SK-N-SH (cell line): Measurements from ENCODE around the gene RUNDC3A. TPM values are rescaled to one million over a fixed set of nuclear protein-coding genes. Genes with fewer than 3 reads are reported as not detected.

Experiments used
- CTCF ChIA-PET: fragments of 300-600, 350-600 bp; formaldehyde crosslinking; extraction: SDS; loops from one replicate; lab custom pipeline; 2021; lab: Yijun Ruan, JAX
- POLR2A ChIA-PET: fragments of 350-600 bp; sonication (Branson Sonifier 250); formaldehyde crosslinking; extraction: SDS; loops from one replicate; lab custom pipeline; 2020; ENCODE audit warnings: antibody characterized with exemption, inconsistent platforms; lab: Yijun Ruan, JAX
- DNase-seq: peaks from one replicate; pipeline ENCODE4 v3.0.0; 2012
- H2AFZ ChIP-seq: fragments of 200-600 bp; sonication (generic); 2 replicates; pipeline ENCODE4 v1.8.1; 2016; ENCODE audit warnings: antibody characterized with exemption, mild to moderate bottlenecking, low read depth
- H3F3A ChIP-seq: fragments of 200-600 bp; sonication (generic); replicated peaks from 2 replicates; pipeline ENCODE3; 2016; ENCODE audit warnings: antibody characterized with exemption, mild to moderate bottlenecking; ENCODE audit not compliant: insufficient read depth
- H3K27ac ChIP-seq, 2 experiments: fragments of 200-500 bp in 1 of 2; fragments of 200-600 bp in 1 of 2; sonication (Bioruptor generic) in 1 of 2; sonication (generic), shearing (Covaris generic) in 1 of 2; 2 replicates each; pipeline versions ENCODE4 v1.5.1 to v1.6.1; 2014 to 2016; ENCODE audit warnings: low read depth in 2 of 2, inconsistent platforms in 1 of 2, low read length in 1 of 2, mild to moderate bottlenecking in 1 of 2, mixed read lengths in 1 of 2
- H3K27me3 ChIP-seq: fragments of 200-600 bp; sonication (generic), shearing (Covaris generic); 2 replicates; pipeline ENCODE4 v1.6.1; 2016; ENCODE audit warnings: mixed run types; ENCODE audit not compliant: insufficient read depth
- H3K36me3 ChIP-seq, 2 experiments: fragments of 200-500 bp in 1 of 2; fragments of 200-600 bp in 1 of 2; sonication (Bioruptor generic) in 1 of 2; sonication (generic) in 1 of 2; replicated peaks in 1 of 2; 2 replicates each; pipeline versions ENCODE3 to v1.5.1; 2014 to 2016; ENCODE audit warnings: low read length in 1 of 2, mild to moderate bottlenecking in 1 of 2; ENCODE audit not compliant: insufficient read depth in 2 of 2, control insufficient read depth in 1 of 2
- H3K4me1 ChIP-seq, 2 experiments: fragments of 200-500 bp in 1 of 2; fragments of 200-600 bp in 1 of 2; sonication (Bioruptor generic) in 1 of 2; sonication (generic), shearing (Covaris generic) in 1 of 2; 2 replicates each; pipeline versions ENCODE4 v1.5.1 to v1.6.1; 2014 to 2016; ENCODE audit warnings: low read depth in 1 of 2, low read length in 1 of 2, mixed run types in 1 of 2; ENCODE audit not compliant: insufficient read depth in 2 of 2, control insufficient read depth in 1 of 2
- H3K4me2 ChIP-seq: fragments of 200-600 bp; sonication (generic), shearing (Covaris generic); 2 replicates; pipeline ENCODE4 v1.6.1; 2017; ENCODE audit warnings: mixed run types
- H3K4me3 ChIP-seq, 2 experiments: fragments of 200-500 bp in 1 of 2; fragments of 200-600 bp in 1 of 2; sonication (Bioruptor generic) in 1 of 2; sonication (generic), shearing (Covaris generic) in 1 of 2; 2 replicates each; pipeline versions ENCODE4 v1.5.1 to v1.8.1; 2014 to 2016; ENCODE audit warnings: low read depth in 2 of 2, inconsistent platforms in 1 of 2, low read length in 1 of 2, mild to moderate bottlenecking in 1 of 2, mixed read lengths in 1 of 2, moderate library complexity in 1 of 2
- H3K79me2 ChIP-seq: fragments of 200-600 bp; sonication (generic); 2 replicates; pipeline ENCODE4 v1.8.1; 2017; ENCODE audit warnings: mild to moderate bottlenecking; ENCODE audit not compliant: insufficient read depth
- H3K9ac ChIP-seq: fragments of 200-600 bp; sonication (generic); 2 replicates; pipeline ENCODE4 v1.6.1; 2017; ENCODE audit warnings: mixed run types
- H3K9me2 ChIP-seq: fragments of 200-600 bp; sonication (generic); 2 replicates; pipeline ENCODE4 v1.6.1; 2017; ENCODE audit warnings: mixed run types
- H3K9me3 ChIP-seq: fragments of 200-600 bp; sonication (generic); 2 replicates; pipeline ENCODE4 v1.6.1; 2017; ENCODE audit warnings: mixed run types, mild to moderate bottlenecking, moderate library complexity
- H4K20me1 ChIP-seq: fragments of 200-600 bp; sonication (generic); 2 replicates; pipeline ENCODE4 v1.6.1; 2017; ENCODE audit warnings: mild to moderate bottlenecking, mixed run types; ENCODE audit not compliant: insufficient read depth
- CHD2 ChIP-seq: fragments of 150-350 bp; IDR thresholded peaks from 2 replicates; pipeline ENCODE4 v1.6.1; 2018; ENCODE audit warnings: low read length; ENCODE audit not compliant: partially characterized antibody
- CTCF ChIP-seq: fragments of 200-600 bp; sonication (generic); IDR thresholded peaks from 2 replicates; pipeline ENCODE4 v1.6.1; 2017; ENCODE audit warnings: antibody characterized with exemption, mild to moderate bottlenecking, moderate library complexity
- EP300 ChIP-seq, 2 experiments: IDR thresholded peaks; 2 replicates each; pipeline versions ENCODE4 v1.4.0 to v1.6.1; 2012; ENCODE audit warnings: borderline replicate concordance in 1 of 2, low read depth in 1 of 2, low read length in 1 of 2
- EZH2phosphoT487 ChIP-seq: fragments of 200-600 bp; sonication (generic); IDR thresholded peaks from 2 replicates; pipeline ENCODE4 v1.6.1; 2017; ENCODE audit warnings: low read depth, mixed run types, mild to moderate bottlenecking, antibody characterized with exemption, moderate library complexity, borderline replicate concordance
- FOSL2 ChIP-seq: IDR thresholded peaks from 2 replicates; pipeline ENCODE4 v1.4.0; 2012; ENCODE audit warnings: low read depth, mild to moderate bottlenecking, moderate library complexity, borderline replicate concordance
- FOXJ3 ChIP-seq: sonication (generic); formaldehyde crosslinking; IDR thresholded peaks from 2 replicates; pipeline ENCODE4 v1.5.1; 2020; ENCODE audit warnings: mild to moderate bottlenecking, missing genetic modification reagents
- FOXM1 ChIP-seq: IDR thresholded peaks from 2 replicates; pipeline ENCODE4 v1.4.0; 2012; ENCODE audit warnings: low read depth, mild to moderate bottlenecking
- GABPA ChIP-seq: IDR thresholded peaks from 2 replicates; pipeline ENCODE4 v1.4.0; 2012; ENCODE audit warnings: low read depth, mild to moderate bottlenecking
- JUND ChIP-seq: IDR thresholded peaks from 2 replicates; pipeline ENCODE4 v1.4.0; 2012
- MXI1 ChIP-seq: IDR thresholded peaks from 2 replicates; pipeline ENCODE4 v1.6.1; 2012; ENCODE audit warnings: mild to moderate bottlenecking, low read depth, low read length, improper control_type of control experiment
- NRF1 ChIP-seq: IDR thresholded peaks from 2 replicates; pipeline ENCODE4 v1.6.1; 2012; ENCODE audit warnings: low read depth, mild to moderate bottlenecking, low read length
- POLR2AphosphoS5 ChIP-seq: IDR thresholded peaks from 2 replicates; pipeline ENCODE4 v1.6.1; 2012; ENCODE audit warnings: low read depth, low read length
- RAD21 ChIP-seq: IDR thresholded peaks from 2 replicates; pipeline ENCODE4 v1.6.1; 2012; ENCODE audit warnings: mild to moderate bottlenecking, low read length
- RCOR1 ChIP-seq: fragments of 150-350 bp; IDR thresholded peaks from 2 replicates; pipeline ENCODE4 v1.6.1; 2017; ENCODE audit warnings: antibody characterized with exemption, low read length
- RFX5 ChIP-seq: IDR thresholded peaks from 2 replicates; pipeline ENCODE4 v1.6.1; 2012; ENCODE audit warnings: mild to moderate bottlenecking, improper control_type of control experiment, low read length
- RXRA ChIP-seq: IDR thresholded peaks from 2 replicates; pipeline ENCODE4 v1.4.0; 2012; ENCODE audit warnings: low read depth, mild to moderate bottlenecking, borderline replicate concordance
- SMC3 ChIP-seq: IDR thresholded peaks from 2 replicates; pipeline ENCODE4 v1.6.1; 2012; ENCODE audit warnings: low read depth, low read length, improper control_type of control experiment
- TAF1 ChIP-seq: IDR thresholded peaks from 2 replicates; pipeline ENCODE4 v1.6.1; 2012; ENCODE audit warnings: low read depth, mild to moderate bottlenecking, low read length, moderate library complexity, borderline replicate concordance
- TCF12 ChIP-seq: IDR thresholded peaks from 2 replicates; pipeline ENCODE4 v1.4.0; 2012
- TEAD4 ChIP-seq: IDR thresholded peaks from 2 replicates; pipeline ENCODE4 v1.4.0; 2012; ENCODE audit warnings: mild to moderate bottlenecking, borderline replicate concordance; ENCODE audit not compliant: insufficient read depth
- YY1 ChIP-seq: IDR thresholded peaks from 2 replicates; pipeline ENCODE4 v1.4.0; 2012; ENCODE audit warnings: low read depth, mild to moderate bottlenecking
- WGBS: methylation state at CpG from one replicate; pipeline ENCODE4 v1.1.6; 2017; ENCODE audit warnings: low lambda C conversion rate; 5-methylcytosine and 5-hydroxymethylcytosine counted together
- polyA plus RNA-seq, 3 experiments: library from polyadenylated mRNA; depleted of rRNA; stranded (reverse); fragments of >200 nt; gene quantifications; 2 replicates each; pipeline ENCODE4 v1.2.3, GENCODE V29; 2012
- TF ChIP-seq, protein P1 (sequence below): IDR thresholded peaks from 2 replicates; pipeline ENCODE4 v1.4.0; 2012; ENCODE audit warnings: low read depth
- TF ChIP-seq, protein P2 (sequence below): IDR thresholded peaks from 2 replicates; pipeline ENCODE4; 2012
- TF ChIP-seq, protein P3 (sequence below): fragments of 150-350 bp; IDR thresholded peaks from 2 replicates; pipeline ENCODE4 v1.6.1; 2016; ENCODE audit warnings: mild to moderate bottlenecking, low read depth, low read length

RUNDC3A gene
- polyA plus RNA-seq, 1 of the 3 experiments (the other 2 are of a cell fraction), result 8.9 TPM

DNA sequence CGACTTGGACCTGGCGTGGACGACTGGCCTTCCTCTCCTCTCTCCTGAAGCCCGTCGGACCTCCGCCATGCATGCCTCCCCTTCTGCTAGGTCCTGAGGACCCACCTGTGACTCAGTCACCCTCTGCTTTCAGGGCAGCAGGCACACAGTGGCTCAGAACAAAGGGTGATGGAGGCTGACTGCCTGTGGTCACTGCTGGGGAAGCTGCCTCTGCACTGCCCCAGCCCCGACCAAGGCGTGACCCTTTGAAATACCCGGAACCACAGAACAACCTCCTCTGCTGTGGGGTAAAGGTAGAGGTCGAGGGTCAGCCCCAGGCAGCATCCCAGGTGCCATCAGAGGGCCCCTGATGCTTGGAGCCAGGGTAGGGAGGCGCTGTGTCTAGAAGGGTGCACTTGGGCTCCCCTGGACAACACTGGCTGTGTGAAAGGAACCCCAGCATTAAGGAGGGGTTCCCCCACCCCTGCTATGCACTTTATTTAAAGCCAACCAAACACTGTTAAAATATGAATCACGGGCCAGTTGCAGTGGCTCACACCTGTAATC is 27.9 kb upstream of the RUNDC3A start:
- Histone ChIP-seq H3K9ac (no peak overlapping the region), H3F3A (no peaks in the 10 kb centered on the region), H3K4me2 (no peak overlapping the region), H3K4me3 (no peak overlapping the region), H3K4me1 (no peaks in the 10 kb centered on the region), H3K9me2 (no peaks in the 10 kb centered on the region), H3K9me3 (no peaks in the 10 kb centered on the region), H2AFZ (no peak overlapping the region), H4K20me1 (no peaks in the 10 kb centered on the region), H3K79me2 (no peaks in the 10 kb centered on the region), H3K27me3 (peaks cover under 1% of the 10 kb centered on the region; the same call in 1 of the 2 replicates), H3K36me3 (no peaks in the 10 kb centered on the region), H3K27ac (no peak overlapping the region)
- 67% methylated on average over 12 of the region's 12 CpGs for WGBS
- ChIA-PET CTCF (interaction anchor here (0.6 to 0.7 kb wide), 2 partner anchors 21 to 492 kb away, joined by 3 read pairs; no protein-coding TSS in a partner anchor), POLR2A (no interaction called here)
- no peak for DNase-seq
- TF ChIP-seq RFX5 (no peak), CHD2 (no peak), EP300 (IDR thresholded peaks at IDR 0.05; ENCODE audit: borderline replicate concordance in 1 of 2, low read depth in 1 of 2, low read length in 1 of 2) (no peak), FOXJ3 (CRISPR knock-in tag) (no peak), SMC3 (no peak), NRF1 (no peak), GABPA (no peak), FOSL2 (no peak), CTCF (no peak)

DNA sequence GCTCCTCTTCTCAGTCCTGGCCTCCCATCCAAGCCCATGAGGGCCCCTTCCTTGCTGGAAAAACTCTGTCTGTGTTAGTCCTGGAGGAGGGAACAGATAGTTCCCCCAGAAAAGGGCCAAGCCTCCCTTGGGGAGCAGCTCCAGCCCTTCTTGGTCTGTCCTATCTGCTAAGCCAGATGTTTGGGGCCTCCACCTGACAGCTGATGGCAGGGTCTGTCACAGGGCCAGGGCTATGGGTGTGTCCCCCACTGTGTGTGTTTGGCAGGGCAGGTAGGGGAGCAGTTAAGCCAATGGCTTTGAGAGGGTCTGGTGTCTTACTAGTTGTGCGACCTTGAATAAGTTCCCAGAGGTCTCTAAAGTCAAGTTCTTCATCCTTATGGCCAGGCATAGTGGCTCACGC is 26.8 kb upstream of the RUNDC3A start:
- 67% methylated on average over 2 of the region's 2 CpGs for WGBS
- Histone ChIP-seq H3K4me3 (no peak overlapping the region), H3K27ac (no peak overlapping the region), H3K9me2 (no peaks in the 10 kb centered on the region), H3K4me1 (no peaks in the 10 kb centered on the region), H3K9ac (no peak overlapping the region), H4K20me1 (no peaks in the 10 kb centered on the region), H3F3A (no peaks in the 10 kb centered on the region), H2AFZ (no peak overlapping the region), H3K4me2 (no peak overlapping the region), H3K27me3 (no peaks in the 10 kb centered on the region; the same call in 1 of the 2 replicates), H3K9me3 (no peaks in the 10 kb centered on the region), H3K79me2 (no peaks in the 10 kb centered on the region), H3K36me3 (no peaks in the 10 kb centered on the region)
- no peak for DNase-seq
- ChIA-PET POLR2A (interaction anchor here (1.1 kb wide), 1 partner anchor 12 kb away, joined by 4 read pairs; no protein-coding TSS in a partner anchor), CTCF (interaction anchor here (0.6 kb wide), 1 partner anchor 610 kb away, joined by 3 read pairs; no protein-coding TSS in a partner anchor)
- no peak for TF ChIP-seq TAF1
- TF ChIP-seq RXRA, result no peak
- no peak for TF ChIP-seq FOSL2
- TF ChIP-seq, protein P1, sequence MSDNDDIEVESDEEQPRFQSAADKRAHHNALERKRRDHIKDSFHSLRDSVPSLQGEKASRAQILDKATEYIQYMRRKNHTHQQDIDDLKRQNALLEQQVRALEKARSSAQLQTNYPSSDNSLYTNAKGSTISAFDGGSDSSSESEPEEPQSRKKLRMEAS, result no peak
- TF ChIP-seq FOXM1, result no peak
- TF ChIP-seq, protein P2, sequence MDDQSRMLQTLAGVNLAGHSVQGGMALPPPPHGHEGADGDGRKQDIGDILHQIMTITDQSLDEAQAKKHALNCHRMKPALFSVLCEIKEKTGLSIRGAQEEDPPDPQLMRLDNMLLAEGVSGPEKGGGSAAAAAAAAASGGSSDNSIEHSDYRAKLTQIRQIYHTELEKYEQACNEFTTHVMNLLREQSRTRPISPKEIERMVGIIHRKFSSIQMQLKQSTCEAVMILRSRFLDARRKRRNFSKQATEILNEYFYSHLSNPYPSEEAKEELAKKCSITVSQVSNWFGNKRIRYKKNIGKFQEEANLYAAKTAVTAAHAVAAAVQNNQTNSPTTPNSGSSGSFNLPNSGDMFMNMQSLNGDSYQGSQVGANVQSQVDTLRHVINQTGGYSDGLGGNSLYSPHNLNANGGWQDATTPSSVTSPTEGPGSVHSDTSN, result no peak
- TF ChIP-seq RAD21, result no peak
- TF ChIP-seq EZH2phosphoT487, result no peak
- TF ChIP-seq MXI1, result no peak
- TF ChIP-seq, protein P3, sequence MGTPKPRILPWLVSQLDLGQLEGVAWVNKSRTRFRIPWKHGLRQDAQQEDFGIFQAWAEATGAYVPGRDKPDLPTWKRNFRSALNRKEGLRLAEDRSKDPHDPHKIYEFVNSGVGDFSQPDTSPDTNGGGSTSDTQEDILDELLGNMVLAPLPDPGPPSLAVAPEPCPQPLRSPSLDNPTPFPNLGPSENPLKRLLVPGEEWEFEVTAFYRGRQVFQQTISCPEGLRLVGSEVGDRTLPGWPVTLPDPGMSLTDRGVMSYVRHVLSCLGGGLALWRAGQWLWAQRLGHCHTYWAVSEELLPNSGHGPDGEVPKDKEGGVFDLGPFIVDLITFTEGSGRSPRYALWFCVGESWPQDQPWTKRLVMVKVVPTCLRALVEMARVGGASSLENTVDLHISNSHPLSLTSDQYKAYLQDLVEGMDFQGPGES, result no peak
- TF ChIP-seq YY1, result no peak
- no peak for TF ChIP-seq POLR2AphosphoS5
- TF ChIP-seq FOXJ3 (CRISPR knock-in tag), result no peak
- TF ChIP-seq RFX5, result no peak
- no peak for TF ChIP-seq JUND
- TF ChIP-seq RCOR1, result no peak
- TF ChIP-seq TEAD4, result no peak
- TF ChIP-seq TCF12, result no peak
